Trophoblast cell (in vitro differentiated cells and primary cell): ENCODE data around the gene LRRC25.

Source experiments
- DNase-seq, 2 donors: peaks; one replicate each; pipeline ENCODE4 v3.0.0-alpha.2; 2016
- H2AFZ ChIP-seq: 2 replicates; pipeline ENCODE4 v1.6.1; 2013; ENCODE audit warnings: low read length, moderate library complexity, mild to moderate bottlenecking; ENCODE audit not compliant: insufficient read depth, poor library complexity
- H2AK5ac ChIP-seq: 2 replicates; pipeline ENCODE4 v1.6.1; 2013; ENCODE audit warnings: mild to moderate bottlenecking, low read length
- H2BK120ac ChIP-seq: 2 replicates; pipeline ENCODE4 v1.6.1; 2013; ENCODE audit warnings: low read length, mild to moderate bottlenecking, moderate library complexity; ENCODE audit not compliant: insufficient read depth, poor library complexity
- H2BK12ac ChIP-seq: 2 replicates; pipeline ENCODE4 v1.6.1; 2013; ENCODE audit warnings: mild to moderate bottlenecking, low read length, moderate library complexity
- H2BK5ac ChIP-seq: 2 replicates; pipeline ENCODE4 v1.6.1; 2013; ENCODE audit warnings: low read length, low read depth, moderate library complexity, mild to moderate bottlenecking; ENCODE audit not compliant: poor library complexity
- H3K14ac ChIP-seq: 2 replicates; pipeline ENCODE4 v1.6.1; 2013; ENCODE audit warnings: mild to moderate bottlenecking, low read length
- H3K18ac ChIP-seq: 2 replicates; pipeline ENCODE4 v1.6.1; 2013; ENCODE audit warnings: mild to moderate bottlenecking, low read length
- H3K23ac ChIP-seq: 2 replicates; pipeline ENCODE4 v1.6.1; 2013; ENCODE audit warnings: low read length
- H3K27ac ChIP-seq: 2 replicates; pipeline ENCODE4 v1.5.1; 2013; ENCODE audit warnings: low read depth, mild to moderate bottlenecking, inconsistent platforms, low read length, moderate library complexity
- H3K27me3 ChIP-seq: 2 replicates; pipeline ENCODE4 v1.6.1; 2013; ENCODE audit warnings: inconsistent platforms, mild to moderate bottlenecking, low read length, moderate library complexity; ENCODE audit not compliant: insufficient read depth
- H3K36me3 ChIP-seq, 2 experiments: 1 replicate in 1 of 2; 2 replicates in 1 of 2; pipeline ENCODE4 v1.6.1; 2013; ENCODE audit warnings: low read length in 2 of 2, mild to moderate bottlenecking in 2 of 2, moderate library complexity in 1 of 2; ENCODE audit not compliant: insufficient read depth in 2 of 2, control insufficient read depth in 1 of 2
- H3K4ac ChIP-seq: 2 replicates; pipeline ENCODE4 v1.6.1; 2013; ENCODE audit warnings: low read depth, mild to moderate bottlenecking, low read length, moderate library complexity
- H3K4me1 ChIP-seq, 2 experiments: 1 replicate in 1 of 2; 2 replicates in 1 of 2; pipeline ENCODE4 v1.6.1; 2013; ENCODE audit warnings: low read length in 2 of 2, mild to moderate bottlenecking in 2 of 2, moderate library complexity in 1 of 2; ENCODE audit not compliant: insufficient read depth in 2 of 2, control insufficient read depth in 1 of 2
- H3K4me2 ChIP-seq: 2 replicates; pipeline ENCODE4 v1.6.1; 2013; ENCODE audit warnings: inconsistent platforms, mild to moderate bottlenecking, low read length, moderate library complexity
- H3K4me3 ChIP-seq: 2 replicates; pipeline ENCODE4 v1.5.1; 2013; ENCODE audit warnings: mild to moderate bottlenecking, low read depth, low read length, inconsistent platforms
- H3K79me1 ChIP-seq: one replicate; pipeline ENCODE4 v1.6.1; 2013; ENCODE audit warnings: low read length
- H3K79me2 ChIP-seq: 2 replicates; pipeline ENCODE4 v1.6.1; 2013; ENCODE audit warnings: low read length, mild to moderate bottlenecking; ENCODE audit not compliant: control insufficient read depth, insufficient read depth, poor library complexity
- H3K9ac ChIP-seq: 2 replicates; pipeline ENCODE4 v1.6.1; 2013; ENCODE audit warnings: mild to moderate bottlenecking, low read length
- H3K9me3 ChIP-seq: 2 replicates; pipeline ENCODE4 v1.6.1; 2013; ENCODE audit warnings: low read depth, mild to moderate bottlenecking, control low read depth, inconsistent platforms, low read length; ENCODE audit not compliant: insufficient read depth
- H4K12ac ChIP-seq: 2 replicates; pipeline ENCODE4 v1.6.1; 2013; ENCODE audit warnings: low read depth, mild to moderate bottlenecking, low read length, moderate library complexity
- H4K8ac ChIP-seq: 2 replicates; pipeline ENCODE4 v1.6.1; 2013; ENCODE audit warnings: low read depth, mild to moderate bottlenecking, low read length, moderate library complexity
- H4K91ac ChIP-seq: one replicate; pipeline ENCODE4 v1.6.1; 2013; ENCODE audit warnings: low read depth, mild to moderate bottlenecking, low read length, moderate library complexity
- WGBS: extraction: QIAGEN DNeasy Blood & Tissue Kit; methylation state at CpG from one replicate; pipeline ENCODE4 v1.1.7; 2013; ENCODE audit warnings: missing lambda C conversion rate; ENCODE audit not compliant: insufficient read length, insufficient coverage; ENCODE audit errors: extremely low coverage; 5-methylcytosine and 5-hydroxymethylcytosine counted together

LRRC25 gene

GRCh38 chr19:18353378-18354005 lies 43.9 kb downstream of the LRRC25 start:
- no peak overlapping the region for H3K23ac ChIP-seq
- no peak overlapping the region for H3K4ac ChIP-seq
- no peaks in the 10 kb centered on the region for H3K4me1 ChIP-seq
- no peaks in the 10 kb centered on the region for H3K79me2 ChIP-seq
- no peaks in the 10 kb centered on the region for H3K79me1 ChIP-seq
- peaks cover 4% of the 10 kb centered on the region for H3K9me3 ChIP-seq
- H2BK120ac ChIP-seq: no peak overlapping the region
- H3K14ac ChIP-seq: no peak overlapping the region
- H4K12ac ChIP-seq: no peak overlapping the region
- H2BK12ac ChIP-seq: no peak overlapping the region
- H3K18ac ChIP-seq: no peak overlapping the region
- H3K36me3 ChIP-seq: peaks cover 10 to 15% of the 10 kb centered on the region in 2 experiments
- DNase-seq: no peak
- no peak overlapping the region for H2BK5ac ChIP-seq
- H3K9ac ChIP-seq: no peak overlapping the region
- H2AK5ac ChIP-seq: no peak overlapping the region
- H4K8ac ChIP-seq: no peak overlapping the region
- H3K27me3 ChIP-seq: no peaks in the 10 kb centered on the region
- no peak overlapping the region for H4K91ac ChIP-seq
- WGBS: no CpG with 5 or more reads among the region's 8 CpGs
- H2AFZ ChIP-seq: no peak overlapping the region
- no peak overlapping the region for H3K27ac ChIP-seq
- H3K4me3 ChIP-seq: no peak overlapping the region
- H3K4me2 ChIP-seq: no peak overlapping the region

- H4K8ac ChIP-seq: no peak overlapping the region
- no peak overlapping the region for H3K18ac ChIP-seq
- no peak overlapping the region for H4K91ac ChIP-seq
- no peak overlapping the region for H2AK5ac ChIP-seq
- H2BK12ac ChIP-seq: no peak overlapping the region
- no peak overlapping the region for H2AFZ ChIP-seq
- H3K9ac ChIP-seq: no peak overlapping the region
- no peak overlapping the region for H2BK5ac ChIP-seq
- H2BK120ac ChIP-seq: no peak overlapping the region
- H3K23ac ChIP-seq: no peak overlapping the region
- H3K4ac ChIP-seq: no peak overlapping the region
- H3K79me2 ChIP-seq: no peaks in the 10 kb centered on the region
- no peak for DNase-seq
- no CpG with 5 or more reads among the region's 7 CpGs for WGBS
- no peak overlapping the region for H3K14ac ChIP-seq
- no peak overlapping the region for H3K4me3 ChIP-seq
- no peaks in the 10 kb centered on the region for H3K27me3 ChIP-seq
- H3K36me3 ChIP-seq: peaks cover 3 to 5% of the 10 kb centered on the region in 2 experiments
- no peaks in the 10 kb centered on the region for H3K79me1 ChIP-seq
- H3K4me1 ChIP-seq: no peaks in the 10 kb centered on the region
- no peaks in the 10 kb centered on the region for H3K9me3 ChIP-seq
- no peak overlapping the region for H3K4me2 ChIP-seq
- H4K12ac ChIP-seq: no peak overlapping the region
- H3K27ac ChIP-seq: no peak overlapping the region
These were observed 45.9 kb downstream of the LRRC25 start for GRCh38 chr19:18351544-18351943.

GRCh38 chr19:18350490-18350889 lies 46.9 kb downstream of the LRRC25 start:
- H3K23ac ChIP-seq: no peak overlapping the region
- no peaks in the 10 kb centered on the region for H3K79me2 ChIP-seq
- no peak overlapping the region for H4K12ac ChIP-seq
- no peak overlapping the region for H2AFZ ChIP-seq
- H3K4me3 ChIP-seq: no peak overlapping the region
- H3K4me2 ChIP-seq: no peak overlapping the region
- no peak overlapping the region for H3K27ac ChIP-seq
- H2BK12ac ChIP-seq: no peak overlapping the region
- H3K9ac ChIP-seq: no peak overlapping the region
- H3K4ac ChIP-seq: no peak overlapping the region
- H3K18ac ChIP-seq: no peak overlapping the region
- H3K79me1 ChIP-seq: no peaks in the 10 kb centered on the region
- no peaks in the 10 kb centered on the region for H3K36me3 ChIP-seq
- no peak overlapping the region for H2BK120ac ChIP-seq
- H3K4me1 ChIP-seq: no peaks in the 10 kb centered on the region
- H4K91ac ChIP-seq: no peak overlapping the region
- H3K27me3 ChIP-seq: no peaks in the 10 kb centered on the region
- no peaks in the 10 kb centered on the region for H3K9me3 ChIP-seq
- no CpG with 5 or more reads among the region's 9 CpGs for WGBS
- no peak overlapping the region for H2BK5ac ChIP-seq
- no peak overlapping the region for H3K14ac ChIP-seq
- no peak overlapping the region for H4K8ac ChIP-seq
- H2AK5ac ChIP-seq: no peak overlapping the region
- DNase-seq: no peak

GRCh38 chr19:18349524-18350128 lies 47.8 kb downstream of the LRRC25 start:
- Histone ChIP-seq H3K23ac (no peak overlapping the region), H3K27me3 (no peaks in the 10 kb centered on the region), H3K79me1 (no peaks in the 10 kb centered on the region), H3K4ac (no peak overlapping the region), H3K4me3 (no peak overlapping the region), H4K8ac (no peak overlapping the region), H2AFZ (no peak overlapping the region), H4K91ac (no peak overlapping the region), H2AK5ac (no peak overlapping the region), H3K14ac (no peak overlapping the region), H2BK12ac (no peak overlapping the region), H2BK120ac (no peak overlapping the region), H4K12ac (no peak overlapping the region), H2BK5ac (no peak overlapping the region), H3K9ac (no peak overlapping the region), H3K18ac (no peak overlapping the region), H3K4me2 (no peak overlapping the region), H3K4me1 (no peaks in the 10 kb centered on the region), H3K36me3 (no peaks in the 10 kb centered on the region), H3K9me3 (no peaks in the 10 kb centered on the region), H3K79me2 (no peaks in the 10 kb centered on the region), H3K27ac (no peak overlapping the region)
- WGBS: no CpG with 5 or more reads among the region's 12 CpGs
- peak; percentile 47 to 76 for DNase-seq
